HG03558 (cell line): Measurements from ENCODE around the gene ADCY3.

Experiments
- ATAC-seq: cut with Tn5 transposase; IDR thresholded peaks from one replicate; pipeline ENCODE4 v1.9.1; 2021; ENCODE audit warnings: moderate number of reproducible peaks; ENCODE audit not compliant: unreplicated experiment; ENCODE audit errors: extremely low read depth

The ADCY3 gene

GRCh38 chr2:24926602-24927252 is 6.7 kb upstream of the ADCY3 start:
- ATAC-seq = no peak

GRCh38 chr2:24926220-24926601 is 6.2 kb upstream of the ADCY3 start:
- ATAC-seq = no peak

- ATAC-seq = no peak
Measured at GRCh38 chr2:24925815-24926214, 5.8 kb upstream of the ADCY3 start.

- no peak for ATAC-seq
Measured at GRCh38 chr2:24924732-24925131, 4.7 kb upstream of the ADCY3 start.

- ATAC-seq = no peak
Measured at GRCh38 chr2:24924266-24924665, 4.2 kb upstream of the ADCY3 start.

DNA sequence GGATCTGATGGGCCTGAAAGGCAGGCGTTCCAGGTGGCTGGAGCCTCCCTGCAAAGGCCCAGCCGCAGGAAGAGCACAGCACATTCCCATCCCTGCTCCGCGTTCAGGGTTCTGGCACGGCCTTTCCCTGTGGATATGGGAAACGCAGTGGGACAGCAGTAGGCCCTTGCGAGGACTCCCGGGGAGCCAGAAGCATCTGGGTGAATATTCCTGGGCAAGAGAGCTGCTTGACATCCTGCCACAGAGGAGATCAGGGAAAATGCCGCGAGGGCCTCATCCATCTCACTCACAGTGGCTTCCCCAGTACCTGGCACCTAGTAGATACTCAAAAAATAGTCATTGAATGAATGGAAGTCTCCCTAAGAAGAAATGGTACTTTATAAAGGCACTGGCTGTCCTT is 3.1 kb upstream of the ADCY3 start:
- ATAC-seq = no peak

DNA sequence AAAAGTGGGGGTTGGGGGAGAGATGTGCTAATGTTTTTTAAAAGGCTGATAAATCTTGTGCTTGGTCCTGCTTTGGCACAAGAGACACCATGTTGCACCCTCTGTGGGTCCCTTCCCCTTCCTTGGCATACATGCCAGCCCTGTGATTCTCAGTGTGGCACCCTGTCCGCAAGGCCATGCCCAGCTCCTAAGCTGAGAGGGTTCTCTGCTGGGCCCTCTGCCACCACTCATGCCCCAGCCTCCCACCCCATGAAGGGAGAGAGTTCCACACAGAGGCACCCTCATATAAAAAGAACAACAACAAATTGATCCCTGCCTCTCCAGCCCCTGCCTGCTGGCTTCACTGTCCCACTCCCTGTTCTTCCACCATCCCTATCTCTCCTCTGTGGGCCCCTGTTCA is 2.5 kb upstream of the ADCY3 start:
- ATAC-seq = no peak

DNA sequence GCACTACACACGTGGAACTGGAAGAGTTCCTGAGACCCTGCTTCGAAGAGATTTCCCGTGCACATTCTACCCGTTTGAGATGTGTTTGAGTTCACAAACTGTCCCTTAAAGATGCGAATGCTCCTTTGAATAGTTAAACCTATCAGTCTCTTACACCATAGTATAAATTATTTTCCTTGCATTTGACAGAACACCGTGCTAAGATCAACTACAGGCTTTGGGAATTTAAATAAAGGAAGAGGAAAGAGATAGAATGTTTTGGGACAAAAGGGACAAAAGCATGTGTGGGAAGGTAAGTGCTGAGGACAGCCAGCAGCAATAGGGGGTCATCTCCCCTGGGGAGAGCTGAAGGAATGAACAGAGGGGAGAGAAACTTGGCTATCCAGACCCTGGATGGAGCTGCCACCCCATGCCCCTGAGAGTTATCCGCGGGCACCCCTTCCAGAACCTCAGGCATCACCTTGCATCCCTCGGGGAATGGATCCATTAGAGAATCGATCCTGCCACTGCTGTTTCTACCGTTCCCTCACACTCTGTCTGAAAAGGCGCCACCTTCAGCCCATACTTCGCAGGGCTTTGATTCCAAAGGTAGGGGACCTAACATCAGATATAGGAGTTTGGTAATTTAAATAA is 888 bp upstream of the ADCY3 start:
- ATAC-seq = no peak

GRCh38 chr2:24919506-24920097 is 435 bp downstream of the ADCY3 start:
- ATAC-seq = no peak

- ATAC-seq = no peak
Measured at GRCh38 chr2:24919037-24919505, 966 bp downstream of the ADCY3 start.

DNA sequence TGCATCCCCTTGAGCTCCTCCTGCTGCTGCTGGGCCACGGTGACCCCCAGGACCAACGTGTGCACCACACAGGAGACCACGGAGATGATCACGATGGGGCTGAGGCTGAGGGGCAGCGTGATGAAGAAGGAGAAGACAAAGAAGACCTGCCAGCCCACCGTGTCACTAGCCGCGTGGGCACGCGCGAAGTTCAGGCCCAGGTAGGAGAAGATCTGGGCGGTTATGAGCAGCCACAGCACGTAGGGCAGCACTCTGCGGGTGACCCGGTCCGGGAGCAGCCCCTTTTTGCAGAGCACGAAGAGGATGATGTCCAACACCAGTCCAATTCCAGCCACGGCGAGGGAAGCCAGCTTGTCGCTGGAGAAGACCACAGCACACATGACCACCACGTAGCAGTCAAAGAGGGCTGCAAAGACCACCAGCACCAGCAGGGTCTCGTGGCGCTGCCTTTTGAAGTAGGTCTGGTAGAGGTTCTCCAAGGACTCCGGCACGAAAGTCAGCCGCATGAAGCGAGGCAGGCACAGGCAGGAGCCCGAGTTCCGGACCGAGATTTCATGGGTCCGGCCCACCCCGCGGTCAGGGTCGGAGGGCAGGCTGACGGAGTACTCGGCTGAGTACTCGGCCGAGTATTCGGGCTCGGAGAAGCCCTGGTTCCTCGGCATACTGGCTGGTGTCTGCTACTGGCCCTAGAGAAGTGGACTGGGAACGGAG is 1.6 kb downstream of the ADCY3 start:
- no peak for ATAC-seq

DNA sequence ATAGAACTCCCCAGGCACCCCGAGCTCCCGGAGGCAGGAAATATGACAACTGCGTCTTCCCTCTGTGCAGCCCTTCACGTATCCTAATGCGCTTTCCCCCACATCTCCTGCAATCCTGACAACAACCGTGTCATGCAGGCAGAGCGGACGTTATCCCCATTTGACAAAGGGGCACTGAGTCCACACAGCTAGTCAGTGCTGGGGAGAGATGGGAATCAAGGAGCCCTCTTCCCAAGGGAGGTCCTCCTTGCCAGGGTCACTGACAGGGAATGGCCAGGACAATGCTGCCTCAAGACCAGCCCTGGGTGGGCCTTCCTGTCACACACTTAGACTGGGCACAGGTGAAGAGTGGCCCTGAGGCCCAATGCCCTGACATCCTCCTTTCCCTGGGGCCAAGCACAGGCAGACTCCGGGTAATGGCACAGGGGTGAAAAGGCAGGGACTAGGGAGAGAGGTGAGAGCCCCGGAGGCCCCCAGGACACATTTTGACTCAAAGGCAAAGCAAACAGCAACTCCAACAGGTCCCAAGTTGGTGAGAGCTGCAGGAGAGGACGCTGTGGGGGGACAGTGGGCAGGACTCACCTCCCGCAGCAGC is 2.2 kb downstream of the ADCY3 start:
- ATAC-seq = no peak

- ATAC-seq = no peak
Measured at GRCh38 chr2:24917086-24917485, 3.0 kb downstream of the ADCY3 start.

GRCh38 chr2:24915796-24916195 is 4.2 kb downstream of the ADCY3 start:
- ATAC-seq = no peak

DNA sequence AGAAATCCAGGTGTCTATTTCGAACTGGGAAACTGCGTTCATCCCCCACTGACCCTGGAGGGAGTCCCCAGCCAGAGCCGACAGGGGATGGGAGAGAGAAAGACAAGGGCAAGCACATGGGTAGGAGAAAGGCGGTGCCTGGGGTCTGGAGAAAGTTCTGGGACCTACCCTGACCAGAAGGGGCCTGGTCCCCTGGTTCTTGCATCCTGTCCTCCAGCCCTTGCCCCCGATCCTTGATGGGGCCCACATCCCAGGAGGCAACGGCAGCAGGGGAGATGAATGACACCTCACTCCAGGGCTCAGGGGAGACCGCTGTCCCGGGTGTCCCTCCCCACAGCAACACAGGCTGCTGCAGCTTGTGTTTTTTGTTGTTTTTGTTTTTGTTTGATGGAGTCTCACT is 4.9 kb downstream of the ADCY3 start:
- ATAC-seq = no peak

GRCh38 chr2:24914713-24915112 is 5.3 kb downstream of the ADCY3 start:
- ATAC-seq = no peak

GRCh38 chr2:24913911-24914310 is 6.1 kb downstream of the ADCY3 start:
- no peak for ATAC-seq

GRCh38 chr2:24912986-24913385 is 7.1 kb downstream of the ADCY3 start:
- no peak for ATAC-seq

DNA sequence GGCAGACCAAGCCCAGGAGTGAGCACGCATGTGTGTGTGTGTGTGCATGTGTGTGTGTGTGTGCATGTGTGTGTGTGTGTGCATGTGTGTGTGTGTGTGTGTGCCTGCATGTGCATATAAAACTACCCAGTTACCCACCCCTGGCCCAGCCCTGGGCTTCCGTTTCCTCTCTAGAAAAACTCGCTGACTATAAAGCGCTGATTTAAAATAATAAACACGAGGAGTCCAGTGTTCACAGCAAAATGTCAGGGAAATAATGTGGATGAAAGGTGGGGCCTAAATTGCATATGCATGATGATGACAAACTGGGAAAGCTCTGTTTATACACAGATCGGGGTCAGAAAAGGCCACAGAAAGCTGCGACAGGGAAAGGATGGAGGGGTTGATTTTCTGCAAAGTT is 7.5 kb downstream of the ADCY3 start:
- ATAC-seq = no peak

- ATAC-seq = no peak
Measured at GRCh38 chr2:24910245-24910644, 9.8 kb downstream of the ADCY3 start.
